CD4-positive, alpha-beta T cell (primary cell): ENCODE measurements around the gene PTCHD1. TPM values are rescaled to one million over a fixed set of nuclear protein-coding genes. Genes with fewer than 3 reads are reported as not detected.

Source experiments
- ATAC-seq: fragments of 200-7000 bp; cut with Tn5 transposase; one replicate; pipeline ENCODE4 v1.10.0; 2022; ENCODE audit warnings: mild to moderate bottlenecking; ENCODE audit not compliant: poor library complexity
- CTCF ChIA-PET: fragments of 350-600 bp; sonication (Branson Sonifier 250); formaldehyde crosslinking; loops from one replicate; lab custom pipeline; 2021; ENCODE audit warnings: antibody characterized with exemption, inconsistent platforms; lab: Charles Lee
- POLR2A ChIA-PET: fragments of 350-600 bp; sonication (Branson Sonifier 250); formaldehyde crosslinking; loops from one replicate; lab custom pipeline; 2021; ENCODE audit warnings: antibody characterized with exemption, inconsistent platforms; lab: Charles Lee
- DNase-seq, 14 experiments: peaks; one replicate each; pipeline ENCODE4 v3.0.0-alpha.2; 2013 to 2020; ENCODE audit warnings: mixed read lengths in 2 of 14
- H3K27ac ChIP-seq, 2 donors: one replicate each; pipeline versions ENCODE4 v1.5.1 to v1.7.0; 2013; ENCODE audit warnings: low read length in 2 of 2, low read depth in 1 of 2, mild to moderate bottlenecking in 1 of 2
- H3K27me3 ChIP-seq, 2 experiments: 1 replicate in 1 of 2; 2 replicates in 1 of 2; pipeline versions ENCODE4 v1.6.1 to v1.7.0; 2013; ENCODE audit warnings: low read length in 2 of 2, control low read depth in 1 of 2, mild to moderate bottlenecking in 1 of 2, moderate library complexity in 1 of 2; ENCODE audit not compliant: insufficient read depth in 2 of 2, control insufficient read depth in 1 of 2
- H3K36me3 ChIP-seq: one replicate; pipeline ENCODE4 v1.6.1; 2013; ENCODE audit warnings: low read length, control low read depth; ENCODE audit not compliant: insufficient read depth
- H3K4me1 ChIP-seq: one replicate; pipeline ENCODE4 v1.6.1; 2013; ENCODE audit warnings: low read length, control low read depth; ENCODE audit not compliant: insufficient read depth
- H3K4me3 ChIP-seq: one replicate; pipeline ENCODE4 v1.5.1; 2013; ENCODE audit warnings: mild to moderate bottlenecking, low read length, moderate library complexity
- H3K9me3 ChIP-seq, 2 experiments: 1 replicate in 1 of 2; 2 replicates in 1 of 2; pipeline versions ENCODE4 v1.6.1 to v1.7.0; 2013; ENCODE audit warnings: low read length in 2 of 2, mild to moderate bottlenecking in 2 of 2, control low read depth in 1 of 2, moderate library complexity in 1 of 2; ENCODE audit not compliant: control insufficient read depth in 1 of 2, insufficient read depth in 1 of 2
- H3K27ac Mint-ChIP-seq: one replicate; pipeline ENCODE4 v1.8.0; 2020; ENCODE audit warnings: mixed read lengths
- H3K27me3 Mint-ChIP-seq: one replicate; pipeline ENCODE4 v1.8.0; 2021; ENCODE audit warnings: mixed read lengths
- H3K36me3 Mint-ChIP-seq: one replicate; pipeline ENCODE4 v1.8.0; 2021; ENCODE audit warnings: low read depth, mixed read lengths
- H3K4me1 Mint-ChIP-seq: one replicate; pipeline ENCODE4 v1.8.0; 2021; ENCODE audit warnings: low read depth, mixed read lengths
- H3K4me3 Mint-ChIP-seq: one replicate; pipeline ENCODE4 v1.8.0; 2020; ENCODE audit warnings: mild to moderate bottlenecking, mixed read lengths
- H3K9me3 Mint-ChIP-seq: one replicate; pipeline ENCODE4 v1.8.0; 2020; ENCODE audit warnings: mixed read lengths
- intact Hi-C, 2 experiments: fragments of 100-400 bp; cut with DNase I in 1 of 2; cut with micrococcal nuclease in 1 of 2; formaldehyde crosslinking; loops; one replicate each; pipeline versions ENCODE4 v1.15.1 to v1.9.0; 2023 to 2025; cut with DNase I, micrococcal nuclease
- total RNA-seq, 174 experiments: library from RNA in 2 of 174; stranded (reverse) in 2 of 174; gene quantifications; one replicate each; pipeline ENCODE4 v1.2.3 and lab custom pipeline; 2021 to 2026
- TF ChIP-seq, protein P1 (sequence below): fragments of 200-600 bp; IDR thresholded peaks from one replicate; pipeline ENCODE4 v1.8.0; 2022; ENCODE audit warnings: antibody characterized with exemption, mild to moderate bottlenecking

Gene PTCHD1
- total RNA-seq, 2 experiments from 2014 or later = not detected

DNA sequence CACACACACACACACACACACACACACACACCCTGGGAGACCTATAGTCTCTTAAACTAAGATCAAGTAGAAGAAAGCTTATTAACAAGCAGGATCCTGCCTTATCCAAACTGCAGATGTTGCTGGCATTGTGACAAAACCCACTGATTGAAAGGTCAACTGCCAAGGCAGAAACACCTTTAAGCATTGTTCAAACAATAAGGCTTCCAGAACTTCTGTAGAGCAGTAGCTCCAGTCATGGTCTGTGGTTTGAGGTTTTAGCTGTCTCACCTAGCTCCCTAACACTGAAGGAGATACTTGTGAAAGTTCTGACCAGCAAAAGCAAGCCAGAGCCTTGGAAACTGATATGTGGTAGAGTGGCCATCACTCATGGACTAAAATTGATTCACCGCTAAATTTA lies 59.8 kb downstream of the PTCHD1 start:
- Histone ChIP-seq H3K36me3 (no peaks in the 10 kb centered on the region), H3K27ac (no peak overlapping the region), H3K4me1 (no peaks in the 10 kb centered on the region), H3K9me3 (no peaks in the 10 kb centered on the region), H3K4me3 (no peak overlapping the region), H3K27me3 (no peaks in the 10 kb centered on the region)
- H3K36me3 Mint-ChIP-seq = no peaks in the 10 kb centered on the region
- ChIA-PET CTCF (interaction anchor here (0.6 kb wide), 1 partner anchor 1172 kb away, joined by 3 read pairs; no protein-coding TSS in a partner anchor), POLR2A (no interaction called here)
- TF ChIP-seq, protein P1, sequence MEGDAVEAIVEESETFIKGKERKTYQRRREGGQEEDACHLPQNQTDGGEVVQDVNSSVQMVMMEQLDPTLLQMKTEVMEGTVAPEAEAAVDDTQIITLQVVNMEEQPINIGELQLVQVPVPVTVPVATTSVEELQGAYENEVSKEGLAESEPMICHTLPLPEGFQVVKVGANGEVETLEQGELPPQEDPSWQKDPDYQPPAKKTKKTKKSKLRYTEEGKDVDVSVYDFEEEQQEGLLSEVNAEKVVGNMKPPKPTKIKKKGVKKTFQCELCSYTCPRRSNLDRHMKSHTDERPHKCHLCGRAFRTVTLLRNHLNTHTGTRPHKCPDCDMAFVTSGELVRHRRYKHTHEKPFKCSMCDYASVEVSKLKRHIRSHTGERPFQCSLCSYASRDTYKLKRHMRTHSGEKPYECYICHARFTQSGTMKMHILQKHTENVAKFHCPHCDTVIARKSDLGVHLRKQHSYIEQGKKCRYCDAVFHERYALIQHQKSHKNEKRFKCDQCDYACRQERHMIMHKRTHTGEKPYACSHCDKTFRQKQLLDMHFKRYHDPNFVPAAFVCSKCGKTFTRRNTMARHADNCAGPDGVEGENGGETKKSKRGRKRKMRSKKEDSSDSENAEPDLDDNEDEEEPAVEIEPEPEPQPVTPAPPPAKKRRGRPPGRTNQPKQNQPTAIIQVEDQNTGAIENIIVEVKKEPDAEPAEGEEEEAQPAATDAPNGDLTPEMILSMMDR = no peak
- ATAC-seq = no peak
- H3K4me3 Mint-ChIP-seq = no peak overlapping the region
- DNase-seq = no peak
- no peaks in the 10 kb centered on the region for H3K4me1 Mint-ChIP-seq
- intact Hi-C loops = no loop called here
- H3K9me3 Mint-ChIP-seq = no peaks in the 10 kb centered on the region
- no peaks in the 10 kb centered on the region for H3K27me3 Mint-ChIP-seq
- H3K27ac Mint-ChIP-seq = no peak overlapping the region

DNA sequence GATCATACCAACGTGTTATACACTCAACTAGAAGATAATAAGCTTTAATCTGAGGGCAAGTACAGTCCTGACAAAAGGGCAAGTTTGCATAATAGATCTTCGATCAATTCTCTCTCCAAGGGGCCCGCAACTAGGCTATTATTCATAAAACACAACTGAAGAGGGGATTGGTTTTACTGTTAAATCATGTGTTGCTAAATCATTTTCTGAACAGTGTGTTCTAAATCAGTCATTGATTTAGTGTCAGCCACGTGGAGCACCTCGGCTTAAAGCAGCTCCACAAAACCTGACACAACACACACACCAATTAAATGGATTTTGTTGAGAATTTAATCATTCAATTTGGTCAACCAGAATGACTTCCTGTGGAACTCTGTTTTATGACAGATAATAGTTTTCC lies 61.6 kb downstream of the PTCHD1 start:
- DNase-seq (no peak), ATAC-seq (no peak)
- H3K9me3 Mint-ChIP-seq = no peaks in the 10 kb centered on the region
- Histone ChIP-seq H3K36me3 (no peaks in the 10 kb centered on the region), H3K4me1 (no peaks in the 10 kb centered on the region), H3K9me3 (no peaks in the 10 kb centered on the region), H3K27ac (no peak overlapping the region), H3K27me3 (no peaks in the 10 kb centered on the region), H3K4me3 (no peak overlapping the region)
- intact Hi-C loops = no loop called here
- H3K4me3 Mint-ChIP-seq = no peak overlapping the region
- CTCF ChIA-PET = no interaction called here
- TF ChIP-seq, protein P1 = no peak
- POLR2A ChIA-PET = no interaction called here
- H3K27ac Mint-ChIP-seq = no peak overlapping the region
- H3K36me3 Mint-ChIP-seq = no peaks in the 10 kb centered on the region
- no peaks in the 10 kb centered on the region for H3K27me3 Mint-ChIP-seq
- H3K4me1 Mint-ChIP-seq = no peaks in the 10 kb centered on the region

DNA sequence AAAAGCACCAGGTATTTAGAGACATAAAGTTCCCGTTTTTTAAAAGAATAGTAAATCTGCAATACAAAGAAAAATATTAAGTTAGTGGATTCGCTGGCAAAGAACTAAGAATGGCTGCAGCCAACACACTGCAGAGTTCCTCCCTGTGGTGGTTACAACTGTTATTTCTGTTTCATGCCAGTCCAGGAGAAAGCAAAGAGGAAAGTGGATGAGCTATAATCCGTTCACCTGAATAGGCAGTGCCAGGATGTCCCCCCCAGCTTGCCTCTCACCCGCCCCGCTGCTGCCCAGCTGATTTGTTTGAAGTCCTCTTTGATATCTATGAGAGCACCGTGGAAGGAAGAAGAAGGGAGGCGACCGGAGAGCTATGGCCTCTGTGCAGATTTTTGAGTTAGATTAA lies 63.9 kb downstream of the PTCHD1 start:
- no peak overlapping the region for H3K27ac ChIP-seq
- no peaks in the 10 kb centered on the region for H3K27me3 ChIP-seq
- no peak overlapping the region for H3K27ac Mint-ChIP-seq
- ATAC-seq (no peak), DNase-seq (no peak)
- intact Hi-C loops = no loop called here
- no peaks in the 10 kb centered on the region for H3K9me3 Mint-ChIP-seq
- H3K36me3 Mint-ChIP-seq = no peaks in the 10 kb centered on the region
- TF ChIP-seq, protein P1 = no peak
- H3K9me3 ChIP-seq = no peaks in the 10 kb centered on the region
- ChIA-PET POLR2A (no interaction called here), CTCF (no interaction called here)
- H3K27me3 Mint-ChIP-seq = no peaks in the 10 kb centered on the region
- no peaks in the 10 kb centered on the region for H3K36me3 ChIP-seq
- H3K4me1 Mint-ChIP-seq = no peaks in the 10 kb centered on the region
- H3K4me3 ChIP-seq = no peak overlapping the region
- no peak overlapping the region for H3K4me3 Mint-ChIP-seq
- H3K4me1 ChIP-seq = no peaks in the 10 kb centered on the region
